Activated naive CD8-positive, alpha-beta T cell treated with anti-CD3 and anti-CD28 coated beads, Interleukin-2, amount 10 ng/mL, durations not matched to agents 7 days and 5 days (primary cell): ENCODE measurements around the gene ZNF17. TPM values are rescaled to one million over a fixed set of nuclear protein-coding genes. Genes with fewer than 3 reads are reported as not detected.

Experiments used
- ATAC-seq: fragments of 150-1000 bp; cut with Tn5 transposase; one replicate; pipeline ENCODE4 v1.10.0; 2021; ENCODE audit warnings: low read depth, moderate library complexity
- POLR2A ChIA-PET: fragments of 350-600 bp; sonication (Branson Sonifier 250); formaldehyde crosslinking; loops from one replicate; lab custom pipeline; 2021; ENCODE audit warnings: antibody characterized with exemption; lab: Charles Lee
- DNase-seq: peaks from one replicate; pipeline ENCODE4 v3.0.0; 2021
- H3K27ac Mint-ChIP-seq: one replicate; pipeline ENCODE4 v1.8.0; 2022; ENCODE audit warnings: mild to moderate bottlenecking, mixed read lengths
- H3K27me3 Mint-ChIP-seq: one replicate; pipeline ENCODE4 v1.8.0; 2022; ENCODE audit warnings: mild to moderate bottlenecking, moderate library complexity, mixed read lengths
- H3K36me3 Mint-ChIP-seq: one replicate; pipeline ENCODE4 v1.8.0; 2021; ENCODE audit warnings: mild to moderate bottlenecking, mixed read lengths
- H3K4me1 Mint-ChIP-seq: one replicate; pipeline ENCODE4 v1.8.0; 2021; ENCODE audit warnings: mixed read lengths
- H3K4me3 Mint-ChIP-seq: one replicate; pipeline ENCODE4 v1.8.0; 2022; ENCODE audit warnings: mild to moderate bottlenecking, moderate library complexity, mixed read lengths
- H3K9me3 Mint-ChIP-seq: one replicate; pipeline ENCODE4 v1.8.0; 2021; ENCODE audit warnings: mixed read lengths
- total RNA-seq, 2 experiments: library from RNA; stranded (reverse); gene quantifications; one replicate each; pipeline ENCODE4 v1.2.3, GENCODE V29; 2021

ZNF17 gene
- total RNA-seq, 2 experiments from 2014 or later: 19.0 to 24.9 TPM

DNA sequence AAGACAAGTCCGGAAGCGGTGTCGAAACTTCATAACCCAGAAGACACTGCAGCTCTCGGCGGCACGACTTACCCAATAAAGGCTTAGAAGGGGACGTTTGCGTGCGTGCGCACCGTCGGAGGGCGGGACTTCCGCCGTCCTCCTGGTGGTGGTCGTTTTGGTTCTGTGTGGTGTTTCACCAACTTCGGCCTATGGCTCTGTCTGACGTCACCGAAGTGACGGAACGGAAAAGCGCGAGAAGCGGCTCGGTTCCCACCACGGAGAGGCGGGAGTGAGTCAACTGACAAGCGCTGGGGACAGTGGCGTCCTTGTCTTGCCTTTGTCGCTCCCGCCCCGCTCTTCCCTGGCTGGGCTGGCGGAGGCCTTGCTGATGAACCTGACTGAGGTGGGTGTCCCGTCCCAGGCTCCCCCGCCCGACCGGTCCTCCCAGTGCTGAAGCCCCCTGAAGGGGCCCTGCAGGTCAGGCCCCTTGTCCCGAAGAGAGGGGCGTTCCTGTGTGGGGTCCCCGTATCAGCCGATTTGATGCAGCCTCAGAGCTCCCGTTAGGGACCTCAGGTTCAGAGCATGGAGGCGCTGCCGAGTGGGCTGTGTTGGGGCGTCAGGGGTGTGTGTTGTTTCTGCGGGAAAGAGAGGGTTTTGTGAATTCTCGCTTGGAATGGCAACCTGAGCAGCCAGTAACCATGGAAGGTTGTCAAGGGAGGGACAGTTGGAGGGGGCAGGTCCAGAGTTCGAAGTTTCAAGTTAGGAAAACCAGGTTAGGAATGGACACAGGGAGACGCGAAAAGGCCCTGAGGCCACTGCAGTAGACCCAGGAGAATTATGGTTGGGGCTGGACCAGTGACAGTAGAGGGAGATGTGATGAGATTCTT lies 21.0 kb upstream of the ZNF17 start, which contains the start of gene ZNF548:
ZNF548 (plus strand) TSS at position 125 of the 869 bp plus-strand sequence; CDS start at position 371, 246 bp downstream.
- DNase-seq (peak; percentile 93), ATAC-seq (peak; percentile 99)
- Mint-ChIP-seq H3K4me1 (peaks cover 32% of the 10 kb centered on the region), H3K4me3 (peak within 1 kb of the TSS; percentile 94), H3K36me3 (peaks cover 44% of the 10 kb centered on the region), H3K9me3 (peaks cover 24% of the 10 kb centered on the region), H3K27ac (peak within 1 kb of the TSS; percentile 92), H3K27me3 (no peaks in the 10 kb centered on the region)
- POLR2A ChIA-PET: interaction anchor here (0.6 to 2.0 kb wide), 11 partner anchors 8 to 432 kb away, joined by 3 to 9 read pairs (median 4); partner anchors contain the start of genes TRAPPC2B, ZNF17, ZNF304 and ZNF547

DNA sequence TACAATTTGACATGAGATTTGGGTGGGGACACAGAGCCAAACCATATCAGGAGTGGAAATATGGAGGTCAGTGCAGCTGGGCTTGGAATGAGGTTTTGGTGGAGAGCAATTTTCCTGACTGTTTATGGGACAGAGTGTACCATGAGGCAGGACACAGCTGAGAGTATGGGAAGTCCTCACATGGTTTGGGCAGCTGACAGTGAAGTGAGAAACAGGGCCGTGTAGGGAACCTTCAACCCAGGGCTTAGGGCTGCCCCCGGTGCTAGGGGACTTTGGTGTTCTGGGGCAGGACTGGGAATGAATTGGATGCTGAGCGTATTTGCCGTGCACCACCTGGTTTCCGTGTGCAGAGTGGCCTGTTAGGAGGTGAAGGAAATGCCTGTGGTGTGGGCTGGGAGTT lies 15.3 kb upstream of the ZNF17 start:
- Mint-ChIP-seq H3K4me3 (no peak overlapping the region), H3K9me3 (peaks cover 55% of the 10 kb centered on the region), H3K27ac (no peak overlapping the region), H3K36me3 (peaks cover 94% of the 10 kb centered on the region), H3K4me1 (peaks cover 21% of the 10 kb centered on the region), H3K27me3 (no peaks in the 10 kb centered on the region)
- no peak for ATAC-seq
- POLR2A ChIA-PET: no interaction called here
- DNase-seq: no peak

DNA sequence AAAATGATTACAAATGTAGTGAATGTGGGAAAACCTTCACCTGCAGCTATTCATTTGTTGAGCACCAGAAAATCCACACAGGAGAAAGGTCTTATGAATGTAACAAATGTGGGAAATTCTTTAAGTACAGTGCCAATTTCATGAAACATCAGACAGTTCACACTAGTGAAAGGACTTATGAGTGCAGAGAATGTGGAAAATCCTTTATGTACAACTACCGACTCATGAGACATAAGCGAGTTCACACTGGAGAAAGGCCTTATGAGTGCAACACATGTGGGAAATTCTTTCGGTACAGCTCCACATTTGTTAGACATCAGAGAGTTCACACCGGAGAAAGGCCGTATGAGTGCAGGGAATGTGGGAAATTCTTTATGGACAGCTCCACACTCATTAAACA lies 12.1 kb upstream of the ZNF17 start:
- Mint-ChIP-seq H3K4me1 (peaks cover 7% of the 10 kb centered on the region), H3K27me3 (no peaks in the 10 kb centered on the region), H3K9me3 (peaks cover 59% of the 10 kb centered on the region), H3K36me3 (peaks cover 83% of the 10 kb centered on the region), H3K27ac (no peak overlapping the region), H3K4me3 (no peak overlapping the region)
- ATAC-seq (no peak), DNase-seq (no peak)
- POLR2A ChIA-PET: interaction anchor here (1.4 kb wide), 1 partner anchor 9 kb away, joined by 3 read pairs; the partner anchor contains the start of gene ZNF548

DNA sequence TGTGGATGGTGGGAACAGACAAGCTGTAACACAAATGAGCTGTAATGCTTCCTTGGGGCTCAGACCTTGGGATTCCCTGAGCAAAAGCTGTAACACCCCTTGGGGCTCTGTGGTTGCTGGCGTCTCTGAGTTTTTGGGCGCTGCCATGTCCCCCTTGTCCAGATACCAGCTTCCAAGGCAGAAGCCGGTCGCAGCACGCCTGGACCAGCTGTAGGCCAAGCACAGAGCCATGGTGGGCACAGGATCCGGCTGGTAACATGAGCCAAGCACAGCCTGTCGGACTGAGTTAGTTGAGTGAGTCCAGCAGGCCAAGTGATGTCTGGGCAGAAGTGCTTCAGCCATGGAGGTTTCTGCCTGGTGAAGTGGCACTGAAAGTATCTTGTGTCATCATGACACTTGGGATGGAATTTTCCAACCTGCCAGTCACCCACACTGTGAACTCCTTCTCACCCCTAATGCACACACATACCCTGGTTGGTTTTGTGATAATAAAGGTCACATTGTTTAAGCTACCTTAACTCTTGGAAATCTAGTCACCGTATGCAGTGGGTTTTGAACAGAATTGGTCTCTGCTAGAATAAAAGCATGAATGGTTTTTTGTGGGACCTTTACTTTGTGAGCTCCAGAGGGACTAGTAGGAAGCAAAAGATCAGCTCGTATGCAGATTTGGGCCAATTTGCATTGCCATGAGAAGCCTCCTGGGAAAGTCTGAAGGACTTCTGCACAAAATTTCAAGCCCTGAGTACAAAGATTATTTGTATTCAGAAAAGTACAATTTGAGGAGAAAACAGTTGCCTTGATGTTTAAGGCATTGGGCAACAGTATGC lies 7.0 kb upstream of the ZNF17 start:
- H3K36me3 Mint-ChIP-seq: peaks cover 33% of the 10 kb centered on the region
- peaks cover 24% of the 10 kb centered on the region for H3K9me3 Mint-ChIP-seq
- H3K27me3 Mint-ChIP-seq: no peaks in the 10 kb centered on the region
- no peak overlapping the region for H3K27ac Mint-ChIP-seq
- H3K4me3 Mint-ChIP-seq: no peak overlapping the region
- DNase-seq: no peak
- no peak for ATAC-seq
- POLR2A ChIA-PET: interaction anchor here (0.6 kb wide), 1 partner anchor 125 kb away, joined by 3 read pairs; no protein-coding TSS in a partner anchor
- H3K4me1 Mint-ChIP-seq: peaks cover 4% of the 10 kb centered on the region

DNA sequence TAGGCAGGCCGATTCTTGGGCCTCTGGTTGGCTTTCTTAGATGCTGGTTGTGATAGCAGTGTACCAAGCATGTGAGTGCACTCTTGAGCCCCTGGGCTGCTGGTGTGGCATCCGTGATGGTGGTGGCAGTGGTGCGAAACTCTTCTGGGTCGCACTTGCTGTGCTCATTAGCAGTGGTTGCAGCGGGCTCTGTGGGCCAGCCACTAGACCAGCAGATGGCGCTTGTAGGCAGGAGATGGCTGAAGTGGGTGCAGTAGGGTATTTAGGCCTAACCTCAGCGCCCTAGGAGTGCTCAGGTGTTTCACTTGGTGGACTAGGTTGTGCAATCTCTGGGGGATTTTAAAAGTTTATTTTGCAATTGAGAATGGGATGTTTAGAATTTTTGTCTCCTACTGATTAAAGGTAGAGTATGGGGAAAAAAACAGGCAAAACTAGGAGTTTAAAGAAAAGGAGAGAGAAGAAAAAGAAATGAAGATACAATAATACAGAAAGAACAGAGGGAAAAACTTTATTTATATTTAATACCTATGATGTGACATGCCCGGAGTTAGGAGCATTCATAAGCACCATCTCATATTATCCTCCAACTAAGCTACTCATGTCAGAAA lies 4.3 kb upstream of the ZNF17 start:
- DNase-seq (peak; percentile 71), ATAC-seq (peak; percentile 50)
- Mint-ChIP-seq H3K27ac (no peak overlapping the region), H3K9me3 (peaks cover 12% of the 10 kb centered on the region), H3K36me3 (peaks cover 11% of the 10 kb centered on the region), H3K27me3 (no peaks in the 10 kb centered on the region), H3K4me1 (peaks cover 12% of the 10 kb centered on the region), H3K4me3 (no peak overlapping the region)
- POLR2A ChIA-PET: interaction anchor here (0.8 kb wide), 1 partner anchor 321 kb away, joined by 7 read pairs; the partner anchor contains the start of gene ZNF671

DNA sequence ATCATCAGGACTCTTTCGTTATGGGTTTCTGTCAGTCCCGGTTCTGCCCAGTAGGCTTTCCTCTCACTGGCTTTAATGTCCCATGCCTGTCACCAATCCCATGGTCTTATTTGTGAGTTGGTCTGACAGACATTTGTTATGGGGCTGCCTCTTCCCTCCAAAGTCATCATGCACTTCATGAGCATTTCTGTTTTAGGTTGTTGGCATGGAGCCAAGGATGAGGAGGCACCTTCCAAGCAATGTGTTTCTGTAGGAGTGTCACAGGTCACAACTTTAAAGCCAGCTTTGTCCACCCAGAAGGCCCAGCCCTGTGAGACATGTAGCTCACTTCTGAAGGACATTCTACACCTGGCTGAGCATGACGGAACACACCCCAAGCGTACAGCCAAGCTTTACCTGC lies 8.5 kb downstream of the ZNF17 start:
- peaks cover 4% of the 10 kb centered on the region for H3K4me1 Mint-ChIP-seq
- DNase-seq: no peak
- no peak overlapping the region for H3K4me3 Mint-ChIP-seq
- peaks cover 71% of the 10 kb centered on the region for H3K36me3 Mint-ChIP-seq
- no peak for ATAC-seq
- peaks cover 39% of the 10 kb centered on the region for H3K9me3 Mint-ChIP-seq
- H3K27ac Mint-ChIP-seq: no peak overlapping the region
- no peaks in the 10 kb centered on the region for H3K27me3 Mint-ChIP-seq
- POLR2A ChIA-PET: no interaction called here

DNA sequence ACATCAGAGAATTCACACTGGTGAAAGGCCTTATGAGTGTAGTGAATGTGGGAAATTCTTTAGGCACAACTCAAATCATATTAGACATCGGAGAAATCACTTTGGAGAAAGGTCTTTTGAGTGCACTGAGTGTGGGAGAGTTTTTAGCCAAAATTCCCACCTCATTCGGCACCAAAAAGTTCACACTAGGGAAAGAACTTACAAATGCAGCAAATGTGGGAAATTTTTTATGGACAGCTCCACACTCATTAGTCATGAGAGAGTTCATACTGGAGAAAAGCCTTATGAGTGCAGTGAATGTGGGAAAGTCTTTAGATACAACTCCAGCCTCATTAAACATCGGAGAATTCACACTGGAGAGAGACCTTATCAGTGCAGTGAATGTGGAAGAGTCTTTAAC lies 10.1 kb downstream of the ZNF17 start:
- no peak overlapping the region for H3K27ac Mint-ChIP-seq
- H3K36me3 Mint-ChIP-seq: peaks cover 59% of the 10 kb centered on the region
- H3K27me3 Mint-ChIP-seq: no peaks in the 10 kb centered on the region
- no peak overlapping the region for H3K4me3 Mint-ChIP-seq
- POLR2A ChIA-PET: no interaction called here
- DNase-seq: no peak
- H3K9me3 Mint-ChIP-seq: peaks cover 34% of the 10 kb centered on the region
- ATAC-seq: no peak
- H3K4me1 Mint-ChIP-seq: peaks cover 4% of the 10 kb centered on the region

DNA sequence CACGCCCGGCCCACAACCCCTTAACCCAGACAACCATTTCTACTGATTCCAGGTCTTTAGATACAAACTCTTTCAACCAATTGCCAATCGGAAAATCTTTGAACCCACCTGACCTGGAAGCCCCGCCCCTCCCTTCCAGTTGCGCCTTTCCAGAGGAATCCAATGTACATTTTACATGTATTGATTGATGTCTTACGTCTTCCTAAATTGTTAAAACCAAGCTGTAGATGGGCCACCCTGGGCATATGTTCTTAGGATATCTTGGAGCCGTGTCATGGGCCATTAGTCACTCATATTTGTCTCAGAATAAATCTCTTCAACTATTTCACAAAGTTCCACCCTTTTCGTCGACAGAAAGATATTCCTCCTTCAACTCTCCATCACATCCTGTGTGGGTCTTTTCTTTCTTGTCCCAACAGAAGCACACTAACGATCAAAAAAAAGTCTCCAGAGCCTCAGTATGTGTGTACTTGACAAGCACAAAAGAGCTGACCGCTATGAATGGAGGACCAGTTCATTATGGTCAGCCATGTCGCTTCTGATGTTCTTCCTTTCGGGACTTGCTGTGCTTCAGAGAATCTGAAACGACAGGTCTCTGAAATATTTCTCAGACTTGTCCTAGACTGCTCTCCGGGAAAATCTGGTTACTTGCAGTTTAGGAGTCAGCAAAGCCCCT lies 23.6 kb downstream of the ZNF17 start:
- POLR2A ChIA-PET: interaction anchor here (0.7 to 1.0 kb wide), 2 partner anchors 45 to 274 kb away, joined by 3 to 6 read pairs; partner anchors contain the start of gene ZNF548
- Mint-ChIP-seq H3K27me3 (no peaks in the 10 kb centered on the region), H3K36me3 (peaks cover 40% of the 10 kb centered on the region), H3K4me3 (peak overlapping the region; percentile 91), H3K4me1 (peaks cover 20% of the 10 kb centered on the region), H3K27ac (peak overlapping the region; percentile 86), H3K9me3 (peaks cover 18% of the 10 kb centered on the region)
- DNase-seq: no peak
- ATAC-seq: peak; percentile 15

DNA sequence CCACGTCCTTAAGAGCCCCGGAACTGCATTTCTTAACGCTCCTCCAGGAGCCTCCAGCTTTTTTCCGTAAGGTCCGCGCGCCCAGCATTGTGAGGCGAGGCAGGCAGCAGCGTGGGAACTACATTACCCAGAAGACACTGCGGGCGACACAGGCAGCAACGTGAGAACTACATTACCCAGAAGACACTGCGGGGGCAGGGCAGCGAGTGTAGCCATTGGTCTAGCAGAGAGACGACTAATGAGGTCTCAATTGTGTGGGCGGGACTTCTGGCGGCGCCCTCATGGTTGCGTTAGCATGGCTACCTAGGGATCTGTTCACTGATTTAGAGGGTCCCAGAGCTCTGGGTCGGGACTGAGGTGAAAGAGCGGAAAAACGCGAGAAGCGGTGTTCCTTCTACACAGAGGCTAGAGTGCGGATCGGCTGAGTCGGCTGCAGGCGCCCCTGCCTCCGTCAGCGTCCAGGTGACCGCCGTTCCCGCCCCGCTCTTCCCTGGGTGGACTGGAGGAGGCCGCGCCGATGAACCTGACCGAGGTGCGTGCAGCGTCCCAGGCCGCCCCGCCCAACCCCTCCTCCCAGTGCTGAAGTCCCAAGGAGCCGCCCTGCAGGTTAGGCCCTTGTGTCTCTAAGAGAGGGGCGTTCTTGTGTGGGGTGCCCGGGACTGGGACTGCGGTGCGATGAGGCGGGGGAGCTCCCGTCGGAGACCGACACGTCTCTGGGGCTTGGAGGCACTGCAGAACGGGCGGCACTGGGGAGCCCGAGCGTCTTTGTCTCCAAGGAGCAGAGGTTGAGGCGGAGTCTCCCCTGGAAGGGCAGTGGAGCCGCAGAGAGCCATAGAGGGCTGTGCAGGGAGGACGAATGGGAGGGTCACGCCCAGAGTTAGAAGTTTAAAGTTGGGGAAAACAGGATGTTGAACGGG lies 24.4 kb downstream of the ZNF17 start, which contains the start of gene ZNF749:
ZNF749 (plus strand) TSS at position 264 of the 917 bp plus-strand sequence; CDS start at position 518, 254 bp downstream.
- peak within 1 kb of the TSS; percentile 91 for H3K4me3 Mint-ChIP-seq
- DNase-seq (peak; percentile 89), ATAC-seq (peak; percentile 97)
- no peaks in the 10 kb centered on the region for H3K27me3 Mint-ChIP-seq
- H3K4me1 Mint-ChIP-seq: peaks cover 20% of the 10 kb centered on the region
- peaks cover 45% of the 10 kb centered on the region for H3K36me3 Mint-ChIP-seq
- peak within 1 kb of the TSS; percentile 86 for H3K27ac Mint-ChIP-seq
- POLR2A ChIA-PET: interaction anchor here (0.7 to 1.6 kb wide), 6 partner anchors 42 to 452 kb away, joined by 3 to 6 read pairs (median 4); partner anchors contain the start of genes TRAPPC2B, ZIK1, ZNF547 and ZNF548
- H3K9me3 Mint-ChIP-seq: peaks cover 24% of the 10 kb centered on the region

DNA sequence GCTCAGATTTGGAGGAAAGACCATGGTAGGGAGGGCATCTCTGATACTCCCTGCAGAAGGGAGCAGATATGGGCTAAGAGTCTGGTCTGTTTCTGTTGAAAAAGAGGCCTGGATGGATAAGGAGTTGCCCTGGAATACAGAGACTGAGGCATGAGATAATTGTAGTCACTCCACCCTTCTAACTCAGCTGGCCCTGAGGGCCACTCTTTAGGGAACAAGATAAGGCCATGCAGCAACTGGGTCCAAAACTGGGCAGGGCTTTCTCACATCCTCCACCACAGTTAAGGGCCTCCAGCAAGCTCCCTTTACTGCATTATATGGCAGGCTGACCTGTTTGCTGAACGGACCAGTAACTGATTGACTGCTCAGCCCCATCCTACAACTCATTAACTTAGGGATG lies 25.5 kb downstream of the ZNF17 start:
- Mint-ChIP-seq H3K9me3 (peaks cover 28% of the 10 kb centered on the region), H3K36me3 (peaks cover 49% of the 10 kb centered on the region), H3K4me3 (peak overlapping the region; percentile 91), H3K27ac (peak overlapping the region; percentile 86), H3K27me3 (no peaks in the 10 kb centered on the region), H3K4me1 (peaks cover 20% of the 10 kb centered on the region)
- ATAC-seq: no peak
- POLR2A ChIA-PET: interaction anchor here (1.0 to 1.6 kb wide), 4 partner anchors 41 to 148 kb away, joined by 3 to 5 read pairs (median 4); partner anchors contain the start of genes TRAPPC2B, ZIK1, ZNF547 and ZNF548
- no peak for DNase-seq

DNA sequence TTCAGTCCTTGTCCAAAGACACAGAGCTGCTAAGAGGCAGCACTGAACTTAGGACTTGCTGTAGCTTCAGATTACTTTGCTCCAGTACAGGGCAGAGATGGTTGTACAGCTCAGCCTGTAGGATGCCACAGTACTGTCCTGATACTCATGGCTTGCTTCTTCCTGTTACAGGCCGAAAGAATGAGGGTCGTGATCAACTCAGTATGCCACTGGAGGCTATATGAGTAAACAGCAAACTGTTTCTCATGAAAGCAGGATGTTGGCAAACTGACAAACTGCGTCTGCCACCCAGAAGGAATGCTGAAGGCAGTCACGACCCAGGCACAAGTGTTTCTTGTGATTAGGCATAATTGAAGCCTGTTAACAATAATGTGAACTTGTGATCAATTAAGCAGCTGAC lies 27.0 kb downstream of the ZNF17 start:
- Mint-ChIP-seq H3K27ac (no peak overlapping the region), H3K4me1 (peaks cover 20% of the 10 kb centered on the region), H3K36me3 (peaks cover 58% of the 10 kb centered on the region), H3K4me3 (no peak overlapping the region), H3K27me3 (no peaks in the 10 kb centered on the region), H3K9me3 (peaks cover 30% of the 10 kb centered on the region)
- POLR2A ChIA-PET: no interaction called here
- no peak for ATAC-seq
- no peak for DNase-seq
